ENCODE data around the gene GYPA.
"Not testable (repeated sequence)": the region's sequence is repeated elsewhere in the genome, so short reads cannot be mapped to it uniquely, and the experiment has no call there.

Gene GYPA

DNA sequence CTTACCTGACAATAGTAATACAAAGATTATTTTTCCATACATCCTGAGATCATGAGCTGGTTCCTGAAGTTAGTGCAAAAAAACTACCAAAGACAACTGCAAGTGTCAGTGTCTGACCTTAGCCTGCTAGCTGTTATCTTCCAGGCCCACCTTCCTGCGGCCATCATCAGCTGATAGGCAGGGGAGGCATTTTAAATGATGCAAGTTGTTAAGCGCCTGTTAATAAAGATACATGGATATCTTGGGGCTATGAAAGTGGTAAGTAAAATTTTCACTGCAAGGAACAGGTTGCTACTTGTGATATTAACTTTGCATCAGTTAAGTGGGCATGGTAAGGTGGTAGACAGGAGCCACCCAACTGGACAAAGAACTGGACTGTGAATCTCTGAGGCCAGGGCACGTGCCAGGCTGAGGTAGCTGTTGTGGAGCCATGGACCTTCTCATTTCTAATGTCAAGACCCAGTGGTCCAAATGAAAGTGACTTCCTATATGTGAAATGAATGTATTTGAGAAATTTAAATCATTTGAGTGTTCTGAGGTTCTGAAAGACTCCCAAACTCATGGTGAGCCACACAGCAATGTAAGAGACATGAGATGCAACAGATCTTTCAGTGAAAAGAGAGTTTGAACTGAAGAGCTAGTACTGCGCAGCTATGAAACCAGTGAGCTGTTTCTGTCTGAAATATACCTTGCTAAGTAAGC, at the start of gene GYPA:
Gene GYPA (minus strand): TSS at position 125 of the 702 bp plus-strand sequence. CDS start 83 bp downstream, at position 42.
- not testable (repeated sequence) for DNase-seq

DNA sequence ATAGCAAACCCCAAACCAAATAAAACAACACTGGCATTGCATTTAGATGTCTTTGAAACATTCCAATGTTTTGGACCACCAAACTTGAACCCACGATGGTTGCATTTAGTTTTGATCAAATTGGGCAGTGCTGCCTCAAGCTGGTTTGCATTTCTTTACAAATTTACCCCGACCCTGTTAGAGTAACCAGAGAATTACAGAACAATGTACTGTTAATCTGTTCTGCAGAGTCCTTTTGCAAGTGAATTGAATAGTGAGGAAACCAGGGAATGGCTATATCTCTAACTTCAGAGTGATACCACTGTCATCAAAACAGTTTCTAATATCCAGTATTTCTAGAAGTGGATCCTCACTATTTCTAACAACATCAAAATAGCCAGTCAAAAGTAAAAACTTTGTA, 49.5 kb upstream of the GYPA start:
- DNase-seq: no peak

DNA sequence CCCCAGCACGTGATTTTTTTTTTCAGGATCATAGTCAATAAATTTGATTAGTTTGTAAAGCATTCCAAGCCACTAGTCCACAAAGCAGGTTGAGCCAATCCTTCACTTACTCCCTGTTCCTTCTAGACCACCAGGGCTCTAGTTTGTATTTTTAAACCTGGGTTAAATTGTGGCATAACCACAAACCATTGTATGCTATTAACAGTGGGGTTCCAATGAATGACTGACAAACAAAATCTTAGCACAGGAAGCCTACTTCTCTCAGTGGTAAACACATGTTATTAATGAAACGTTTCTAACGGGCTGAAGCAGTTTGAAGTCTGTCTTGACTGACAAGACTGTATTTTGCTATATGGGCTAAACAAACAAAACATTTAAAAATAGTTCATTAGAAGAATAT, 48.6 kb upstream of the GYPA start:
- no peak for DNase-seq

DNA sequence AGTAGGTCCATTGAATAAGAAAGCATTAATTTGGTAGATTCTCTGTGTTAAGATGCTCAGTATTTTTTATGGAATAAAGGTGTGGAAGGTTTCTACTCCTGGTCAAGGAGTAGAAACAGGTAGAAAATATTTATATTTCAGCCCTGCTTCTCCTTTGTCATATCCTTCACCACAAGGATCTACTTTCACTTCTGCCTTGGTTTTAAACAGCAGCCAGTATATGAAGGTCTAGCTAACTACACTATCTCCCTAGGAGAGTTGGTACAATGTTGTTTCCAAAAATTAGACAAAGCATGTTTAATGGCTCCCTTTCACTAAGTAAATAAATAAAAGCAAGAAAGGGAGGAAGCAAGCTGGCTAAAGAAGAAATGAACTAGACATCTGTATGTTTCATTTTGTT, 44.6 kb upstream of the GYPA start:
- no peak for DNase-seq

DNA sequence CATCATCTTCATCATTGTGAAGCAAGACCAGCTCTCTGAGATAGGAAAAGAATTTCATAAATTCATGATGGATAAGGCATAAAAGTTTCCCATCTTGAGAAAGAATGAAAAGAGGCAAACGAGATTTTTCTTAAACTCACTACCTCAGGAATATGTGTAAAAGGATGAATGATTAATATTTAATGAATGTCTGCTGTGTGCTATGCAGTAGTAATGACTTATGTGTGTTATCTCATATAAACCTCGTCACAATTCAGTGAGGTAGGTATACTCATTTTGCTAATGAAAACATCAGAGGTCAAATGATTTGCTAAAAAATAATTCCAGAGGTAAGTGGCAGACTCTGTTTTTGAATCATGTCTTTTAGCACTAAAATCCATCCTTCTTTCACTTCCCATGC, 42.6 kb upstream of the GYPA start:
- no peak for DNase-seq

DNA sequence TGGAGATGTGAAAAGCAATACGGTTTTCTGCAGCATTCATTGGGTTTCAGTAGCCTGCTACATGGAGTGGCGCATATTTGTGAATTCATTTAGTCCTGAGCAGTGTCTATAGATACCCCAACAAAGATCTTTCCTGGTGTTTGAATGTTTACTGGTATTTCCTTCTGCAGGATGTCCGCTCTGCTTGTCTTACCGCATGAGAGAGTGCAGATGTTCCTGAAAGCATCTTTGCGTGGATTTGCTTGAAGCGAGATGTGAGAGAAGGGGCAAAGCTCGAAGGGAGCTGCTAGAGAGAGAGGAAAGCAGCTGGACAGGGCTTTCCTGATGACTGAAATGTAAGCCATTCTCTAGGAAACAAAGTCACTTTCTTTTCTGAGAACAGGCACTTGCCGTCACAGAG, 40.9 kb upstream of the GYPA start:
- no peak for DNase-seq

DNA sequence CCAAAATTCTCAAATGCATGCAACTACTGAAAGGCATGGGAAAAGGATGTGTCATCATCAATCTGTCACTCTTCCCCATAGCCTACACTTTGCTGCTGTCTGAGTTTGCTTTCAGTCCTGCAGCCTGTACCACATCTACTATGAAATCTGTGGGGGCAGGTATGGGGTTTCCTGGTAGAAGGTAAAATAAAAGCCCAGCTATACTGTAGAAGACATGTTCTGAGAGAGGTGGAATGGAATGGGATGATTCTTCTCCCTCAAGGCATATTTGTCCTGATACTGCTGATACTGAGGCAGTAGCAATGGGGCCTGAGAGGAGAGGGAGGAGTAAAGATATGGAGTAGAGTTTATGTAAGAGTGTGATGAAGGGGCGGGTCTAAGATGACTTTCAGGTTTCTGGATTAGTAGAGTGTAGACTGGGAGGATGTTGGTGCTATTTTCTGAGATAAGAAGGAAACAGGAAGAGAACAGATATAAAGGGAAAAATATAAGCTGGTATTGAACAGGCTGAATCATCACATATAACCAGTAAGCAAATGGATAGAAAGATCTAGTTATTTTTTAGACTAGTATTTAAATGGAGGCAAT, 38.7 kb upstream of the GYPA start:
- no peak for DNase-seq

DNA sequence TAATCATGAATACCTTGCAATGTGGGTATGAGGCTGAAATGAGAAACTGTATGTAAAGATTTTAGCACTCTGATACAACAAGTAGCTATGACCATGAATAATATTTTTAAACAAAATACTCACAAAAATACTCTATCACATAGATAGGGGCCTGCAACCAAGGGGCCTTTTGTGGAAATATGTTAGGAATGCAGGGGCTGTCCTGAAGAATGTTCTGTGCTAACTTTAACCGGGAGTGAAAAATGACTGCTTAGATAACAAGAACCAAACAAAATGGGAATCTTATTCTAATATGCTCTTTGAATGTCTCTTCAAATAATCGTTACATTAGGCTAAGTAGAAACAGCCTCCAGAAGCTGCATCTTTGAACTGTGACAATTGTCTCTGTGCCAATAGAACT, 37.9 kb upstream of the GYPA start:
- no peak for DNase-seq

DNA sequence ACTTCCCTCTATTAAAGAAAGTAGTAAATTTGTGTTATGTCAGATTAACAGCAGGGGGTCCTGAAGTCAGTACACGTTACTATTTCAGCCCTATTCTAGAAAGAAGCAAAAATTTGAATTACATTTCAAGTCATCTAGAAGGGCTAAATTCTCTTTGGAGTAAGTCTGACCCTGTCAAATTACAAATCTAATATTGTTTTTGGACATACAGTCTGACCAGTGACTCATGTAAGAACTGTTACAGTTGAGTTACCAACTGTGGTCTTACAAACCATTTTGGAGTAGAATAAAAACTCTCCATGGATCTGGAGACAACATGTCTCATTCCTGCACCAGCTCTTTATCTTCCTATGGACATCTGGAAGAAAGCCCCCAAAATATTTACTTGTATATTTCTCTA, 36.0 kb upstream of the GYPA start:
- no peak for DNase-seq

DNA sequence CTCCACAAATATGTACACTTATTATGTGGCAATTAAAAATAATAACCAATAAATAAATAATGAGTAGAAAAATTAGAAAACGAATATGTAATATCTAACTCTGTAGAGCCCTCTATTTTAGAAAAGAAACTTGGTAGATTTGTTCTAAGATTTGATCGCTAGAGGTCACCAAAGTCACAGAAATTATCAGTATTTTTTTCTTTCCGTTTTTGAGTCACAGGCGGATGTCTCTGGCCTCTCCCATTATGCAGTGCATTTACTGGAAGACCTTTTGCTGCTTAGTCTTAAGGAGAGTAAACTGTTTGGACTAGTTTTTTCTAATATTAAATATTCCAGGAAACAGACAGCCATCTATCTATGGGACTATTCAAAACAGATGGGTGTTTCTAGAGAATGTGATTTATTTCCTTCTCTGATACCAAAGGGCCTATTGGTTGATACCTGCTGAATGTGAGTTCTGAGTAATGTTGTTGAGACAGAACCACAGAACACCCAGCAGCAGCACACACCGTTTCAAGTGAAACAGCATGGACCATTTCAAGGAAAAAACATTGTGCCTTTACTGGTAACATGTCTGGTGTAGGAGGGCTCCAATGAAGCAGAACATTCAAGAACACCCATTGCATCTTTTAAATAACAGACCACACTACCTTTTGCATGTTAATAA, 34.0 kb upstream of the GYPA start:
- DNase-seq: no peak

DNA sequence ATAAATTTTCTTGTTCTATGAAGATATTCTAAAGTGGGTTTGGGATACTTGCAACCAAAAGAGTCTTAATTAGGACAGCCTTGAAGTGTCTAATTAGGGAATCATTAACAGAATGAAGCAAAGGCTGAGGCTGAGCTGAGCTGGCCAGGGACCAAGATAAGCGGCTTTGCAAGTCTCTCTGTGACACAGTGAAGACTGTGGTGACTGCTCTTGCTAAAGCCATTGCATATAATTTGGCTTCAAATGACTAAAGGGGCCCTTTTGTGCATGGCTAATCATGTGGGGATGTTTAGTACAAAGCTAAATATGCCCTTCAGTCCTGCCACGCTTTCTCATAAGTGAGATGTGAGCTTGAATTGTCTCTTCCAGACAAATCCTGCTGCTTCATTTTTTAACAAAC, 31.2 kb upstream of the GYPA start:
- no peak for DNase-seq

DNA sequence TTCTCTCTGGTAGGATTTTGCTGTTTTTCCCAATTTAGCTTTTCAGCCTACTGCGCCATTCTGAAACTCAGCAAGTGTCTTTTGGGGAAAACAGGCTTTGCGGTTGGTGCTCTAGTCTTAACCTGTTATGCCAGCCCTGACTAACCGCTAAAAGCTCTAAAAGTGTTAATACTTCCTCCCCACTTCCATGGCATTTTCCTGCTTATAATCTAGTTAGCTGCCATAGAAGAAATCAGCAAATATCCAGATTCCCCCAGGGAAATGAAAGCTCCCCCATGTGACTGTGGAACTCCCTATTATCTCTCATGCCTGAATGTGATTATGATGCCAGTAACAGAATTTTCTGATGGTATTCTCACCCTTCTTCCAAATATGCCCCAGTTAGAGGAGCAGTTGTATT, 28.7 kb upstream of the GYPA start:
- no peak for DNase-seq

DNA sequence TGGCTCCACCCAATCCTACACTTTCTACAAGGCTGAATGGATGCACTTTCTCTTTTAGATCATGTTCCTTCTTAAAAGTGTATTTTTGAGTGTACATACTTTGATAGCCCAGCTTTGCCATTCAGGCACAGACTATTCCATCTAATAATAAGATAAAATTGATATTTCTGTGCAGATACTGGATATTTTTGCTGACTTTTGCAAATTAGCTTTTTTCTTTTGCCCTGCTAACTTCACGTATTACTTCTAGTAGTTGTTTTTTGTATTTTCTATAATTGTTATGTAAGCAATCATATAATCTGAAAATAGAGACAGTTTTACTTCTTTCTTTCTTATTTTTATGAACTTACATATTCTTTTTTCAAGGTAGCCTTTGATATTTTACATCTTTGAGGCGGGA, 13.5 kb upstream of the GYPA start:
- no peak for DNase-seq

DNA sequence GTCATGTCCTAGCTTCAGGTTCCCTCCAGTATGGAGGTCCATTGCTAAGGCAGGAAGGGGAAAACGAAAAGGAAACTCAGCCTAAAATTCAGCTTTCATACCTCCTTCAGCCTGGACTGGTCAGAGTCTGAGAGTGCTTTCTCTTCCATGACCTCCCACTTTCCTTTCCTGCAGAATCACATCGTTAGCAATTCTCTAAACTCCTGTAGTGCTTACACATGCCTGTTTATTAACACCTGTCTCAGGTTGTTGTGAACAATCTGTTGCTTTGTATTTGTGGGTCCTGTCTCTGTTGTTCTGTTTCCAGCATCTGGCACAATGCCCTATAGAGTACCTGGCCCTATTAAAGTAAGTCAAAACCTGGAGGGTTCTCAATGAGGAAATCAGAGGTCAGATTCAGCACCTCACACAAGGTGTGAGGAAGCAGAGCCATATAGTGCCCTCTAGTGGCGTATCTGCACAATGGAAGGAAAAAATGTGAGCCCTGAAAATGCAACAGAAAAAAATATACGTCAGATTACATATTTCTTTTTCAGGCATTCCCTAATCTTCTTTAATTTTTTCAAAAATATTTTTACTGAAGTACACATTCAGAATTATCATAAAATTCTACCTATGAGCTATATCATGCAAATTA, 2.3 kb upstream of the GYPA start:
- not testable (repeated sequence) for DNase-seq

DNA sequence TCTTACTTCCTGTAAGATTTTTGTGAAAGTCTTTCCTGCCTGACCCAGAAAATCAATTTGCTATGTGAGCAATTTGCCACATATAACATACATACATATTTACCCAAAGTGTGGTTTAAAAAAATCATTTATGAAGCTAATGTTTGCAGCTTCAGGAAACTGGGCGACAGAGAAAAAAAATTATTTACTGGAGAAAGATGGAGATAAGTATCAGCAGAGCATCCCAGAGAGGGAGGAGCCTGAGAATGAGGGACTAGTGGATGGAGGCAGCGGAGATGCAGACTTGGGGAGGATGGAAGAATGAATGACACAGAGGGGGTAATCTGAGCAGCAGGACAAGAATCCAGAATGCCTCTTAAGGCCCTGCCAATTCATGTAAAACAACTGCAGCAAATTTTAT, 975 bp upstream of the GYPA start:
- DNase-seq: no peak

DNA sequence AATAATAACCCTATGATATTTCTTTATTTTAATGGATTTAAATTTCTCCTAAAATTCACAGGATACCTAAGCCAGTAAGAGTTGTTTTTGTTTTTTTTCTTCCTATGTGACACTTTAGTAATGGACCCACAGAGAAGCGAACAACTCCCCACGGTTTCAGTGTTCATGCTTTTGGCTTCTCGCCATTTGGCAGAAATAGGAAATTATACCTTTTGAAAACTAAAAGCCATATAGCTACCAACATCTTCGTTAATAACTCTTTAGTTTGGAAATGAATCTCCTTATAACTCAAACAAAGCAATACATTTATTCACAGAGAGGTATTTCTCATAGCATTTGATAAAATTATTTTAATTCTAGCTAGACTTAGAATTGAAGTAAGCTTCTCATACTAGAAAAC, 527 bp downstream of the GYPA start:
- DNase-seq: not testable (repeated sequence)

DNA sequence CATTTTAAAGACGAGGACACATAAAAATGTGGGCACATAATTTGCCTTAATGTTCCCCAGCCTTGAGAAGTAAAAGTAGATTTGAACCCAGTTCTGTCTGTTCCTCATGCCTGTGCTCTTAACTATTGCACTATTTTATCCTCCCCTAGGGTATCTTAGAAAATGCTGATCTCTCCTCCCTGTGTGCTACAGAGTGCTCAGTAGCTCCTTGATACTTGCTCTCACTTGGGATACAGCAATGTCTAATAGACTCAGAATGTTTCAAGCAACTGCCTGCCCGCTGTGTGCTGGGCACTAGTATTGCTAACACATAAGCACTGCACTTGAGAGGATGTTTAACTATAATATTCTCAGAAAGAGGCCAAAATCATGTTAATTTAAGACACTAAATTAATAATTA, 971 bp downstream of the GYPA start:
- not testable (repeated sequence) for DNase-seq

DNA sequence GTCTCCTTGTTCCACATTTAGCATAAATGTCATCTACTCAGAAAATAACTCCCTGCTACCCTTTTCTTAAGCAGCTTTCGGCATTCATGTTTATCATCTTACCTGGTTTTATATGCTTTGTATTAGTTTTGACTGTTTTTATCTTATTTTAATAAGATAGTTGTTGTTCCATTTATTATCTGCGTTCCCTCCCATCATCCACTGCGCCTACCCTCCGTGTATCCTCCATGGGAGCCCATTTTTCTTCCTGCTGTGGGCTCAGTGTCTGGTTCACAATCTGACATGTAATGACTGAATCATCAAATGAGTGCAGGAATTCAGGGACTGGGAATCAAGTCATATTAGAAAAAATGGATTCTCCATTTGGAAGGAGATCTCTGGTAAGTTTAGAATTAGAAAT, 2.3 kb downstream of the GYPA start:
- not testable (repeated sequence) for DNase-seq

DNA sequence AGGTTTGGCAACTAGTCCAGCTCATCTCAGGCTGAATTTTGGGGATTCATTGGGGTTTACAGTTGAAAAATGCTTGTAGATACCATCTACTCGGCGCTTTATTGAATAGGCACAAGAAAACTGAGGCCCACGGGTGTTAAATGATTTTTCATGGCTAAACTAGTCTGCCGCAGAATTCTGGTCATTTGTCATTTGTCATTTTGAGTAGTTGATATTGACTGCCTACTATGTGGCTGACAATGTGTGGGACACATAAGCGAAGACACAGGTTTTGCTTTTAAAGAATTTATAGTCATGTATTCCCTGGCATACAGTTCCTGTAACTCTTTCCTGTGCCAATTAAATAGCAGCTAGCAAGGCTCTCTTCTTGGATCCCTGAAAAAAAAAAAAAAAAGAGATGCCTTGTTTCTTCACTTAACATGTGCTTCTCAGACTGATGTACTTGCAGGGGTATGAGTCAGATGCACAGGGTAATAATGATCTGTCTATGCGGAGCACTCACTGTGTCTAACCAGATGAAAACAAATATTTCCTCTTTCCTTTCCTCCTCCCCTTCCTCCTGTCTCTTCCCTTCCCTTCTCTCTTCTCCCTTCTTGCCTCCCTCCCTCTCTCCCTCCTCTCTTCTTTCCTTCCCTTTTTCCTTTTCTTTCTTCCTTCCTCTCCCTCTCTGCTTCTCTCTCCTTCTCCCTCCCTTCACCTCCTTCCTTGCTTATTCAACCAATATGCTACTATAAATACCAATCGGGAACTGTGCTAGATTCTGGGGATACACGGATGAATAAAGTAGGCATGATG, 3.2 kb downstream of the GYPA start:
- DNase-seq: not testable (repeated sequence)

DNA sequence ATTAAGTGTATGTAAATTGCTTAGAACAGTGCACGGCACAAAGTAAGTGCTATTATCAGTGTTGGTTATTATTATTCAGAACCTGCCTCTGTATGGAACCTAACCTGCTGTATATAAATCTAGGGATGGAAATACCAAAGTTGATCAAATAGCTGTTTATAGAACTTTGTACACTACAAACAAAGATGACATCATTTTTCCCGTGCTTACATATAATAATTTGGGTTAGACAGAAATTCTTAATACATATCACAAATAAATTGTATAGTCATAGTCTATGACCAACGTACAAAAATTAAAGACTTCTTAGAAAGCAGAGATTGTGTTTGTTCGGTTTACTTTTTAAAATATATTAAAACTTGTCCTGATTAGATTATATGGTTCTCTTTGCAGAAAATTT, 4.3 kb downstream of the GYPA start:
- DNase-seq: not testable (repeated sequence)

DNA sequence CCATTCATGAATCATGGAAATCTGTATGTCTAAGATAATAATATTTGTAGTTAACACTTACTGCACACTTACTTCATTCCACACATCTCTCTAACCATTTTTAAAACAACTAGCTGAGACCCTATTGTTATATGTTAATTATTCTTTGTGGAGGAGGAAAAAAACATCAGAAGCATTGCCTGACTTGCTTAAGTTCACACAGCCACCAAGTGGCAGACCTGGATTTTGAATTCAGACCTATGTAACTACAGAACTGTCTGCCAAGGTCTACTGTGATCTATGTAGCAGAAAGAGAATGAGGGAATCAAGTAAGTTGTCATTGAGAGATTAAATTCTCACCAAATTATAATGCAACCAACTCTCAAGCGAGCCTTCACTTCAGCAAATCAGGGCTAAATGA, 10.4 kb downstream of the GYPA start:
- not testable (repeated sequence) for DNase-seq

DNA sequence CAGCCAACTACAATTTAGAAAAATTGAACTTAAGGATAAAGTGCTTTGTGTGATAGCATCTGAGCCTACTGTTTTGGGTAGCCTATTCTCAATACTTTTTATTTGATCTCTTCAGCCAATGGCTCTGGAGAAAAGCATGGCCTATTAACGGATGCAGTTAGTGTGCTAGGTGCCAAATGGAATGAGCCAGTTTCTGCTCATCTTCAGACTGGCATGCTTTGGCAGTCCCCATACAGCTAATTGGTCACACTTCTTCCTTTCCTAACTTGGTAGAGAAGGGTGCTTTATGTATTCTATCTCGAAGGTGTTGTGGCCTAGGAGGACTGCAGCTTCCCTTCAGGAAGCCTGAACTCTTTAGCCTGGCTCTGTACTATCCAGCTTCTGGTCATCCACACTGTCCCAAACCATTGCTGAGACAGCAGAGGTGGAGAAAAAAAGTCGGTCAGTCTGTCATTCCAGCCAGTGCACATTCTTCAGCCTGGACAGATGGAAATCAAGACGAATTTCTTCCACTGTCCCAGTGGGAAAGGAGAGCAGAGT, 11.1 kb downstream of the GYPA start:
- DNase-seq: not testable (repeated sequence)
